Activated T-cell treated with anti-CD3 and anti-CD28 coated beads for 4 hours (primary cell): ENCODE results near the gene EXTL1.

Experiments
- DNase-seq: peaks from one replicate; pipeline ENCODE4 v3.0.0-alpha.2; 2020

Gene EXTL1

GRCh38 chr1:26025060-26025459 is 3.5 kb downstream of the EXTL1 start:
- DNase-seq, result no peak

- DNase-seq, result no peak
Measured at GRCh38 chr1:26025517-26025916, 3.9 kb downstream of the EXTL1 start.

GRCh38 chr1:26027716-26028489 is 6.3 kb downstream of the EXTL1 start:
- no peak for DNase-seq

- DNase-seq, result no peak
Measured at GRCh38 chr1:26028490-26028980, 7.0 kb downstream of the EXTL1 start.

GRCh38 chr1:26029054-26029863 is 7.7 kb downstream of the EXTL1 start:
- DNase-seq, result no peak

GRCh38 chr1:26029864-26030481 is 8.4 kb downstream of the EXTL1 start:
- DNase-seq, result no peak

GRCh38 chr1:26031196-26031595 is 9.6 kb downstream of the EXTL1 start:
- no peak for DNase-seq

GRCh38 chr1:26031611-26032220 is 10.1 kb downstream of the EXTL1 start:
- no peak for DNase-seq

- no peak for DNase-seq
Measured at GRCh38 chr1:26032656-26033357, 11.2 kb downstream of the EXTL1 start.

GRCh38 chr1:26034504-26035202 is 13.1 kb downstream of the EXTL1 start:
- no peak for DNase-seq

GRCh38 chr1:26035203-26035958 is 13.8 kb downstream of the EXTL1 start:
- DNase-seq, result peak; percentile 89

- DNase-seq, result peak; percentile 66
Measured at GRCh38 chr1:26035959-26036755, 14.6 kb downstream of the EXTL1 start.

- no peak for DNase-seq
Measured at GRCh38 chr1:26036756-26037281, 15.2 kb downstream of the EXTL1 start.

- no peak for DNase-seq
Measured at GRCh38 chr1:26037904-26038303, 16.3 kb downstream of the EXTL1 start.

- DNase-seq, result no peak
Measured at GRCh38 chr1:26038477-26038876, 16.9 kb downstream of the EXTL1 start.

- DNase-seq, result no peak
Measured at GRCh38 chr1:26038904-26039303, 17.3 kb downstream of the EXTL1 start.

GRCh38 chr1:26041401-26041800 is 19.8 kb downstream of the EXTL1 start:
- DNase-seq, result no peak

- no peak for DNase-seq
Measured at GRCh38 chr1:26041978-26042377, 20.4 kb downstream of the EXTL1 start.

- no peak for DNase-seq
Measured at GRCh38 chr1:26043765-26044164, 22.2 kb downstream of the EXTL1 start.

- no peak for DNase-seq
Measured at GRCh38 chr1:26044414-26044813, 22.8 kb downstream of the EXTL1 start.
